HL-60 (cell line): ENCODE data around the gene NSUN6.

Experiments
- CTCF ChIP-seq: IDR thresholded peaks from one replicate; pipeline ENCODE4 v1.5.1; 2011; ENCODE audit warnings: low read length, control low read depth, inconsistent platforms; ENCODE audit not compliant: insufficient read depth
- POLR2AphosphoS5 ChIP-seq: IDR thresholded peaks from 2 replicates; pipeline ENCODE4 v1.6.1; 2012; ENCODE audit warnings: low read depth

- TF ChIP-seq CTCF (no peak), POLR2AphosphoS5 (no peak)
Measured at GRCh38 chr10:18561861-18562551, 89.4 kb downstream of the NSUN6 start.
